ENCODE results near the gene SH2D4B.

SH2D4B gene

DNA sequence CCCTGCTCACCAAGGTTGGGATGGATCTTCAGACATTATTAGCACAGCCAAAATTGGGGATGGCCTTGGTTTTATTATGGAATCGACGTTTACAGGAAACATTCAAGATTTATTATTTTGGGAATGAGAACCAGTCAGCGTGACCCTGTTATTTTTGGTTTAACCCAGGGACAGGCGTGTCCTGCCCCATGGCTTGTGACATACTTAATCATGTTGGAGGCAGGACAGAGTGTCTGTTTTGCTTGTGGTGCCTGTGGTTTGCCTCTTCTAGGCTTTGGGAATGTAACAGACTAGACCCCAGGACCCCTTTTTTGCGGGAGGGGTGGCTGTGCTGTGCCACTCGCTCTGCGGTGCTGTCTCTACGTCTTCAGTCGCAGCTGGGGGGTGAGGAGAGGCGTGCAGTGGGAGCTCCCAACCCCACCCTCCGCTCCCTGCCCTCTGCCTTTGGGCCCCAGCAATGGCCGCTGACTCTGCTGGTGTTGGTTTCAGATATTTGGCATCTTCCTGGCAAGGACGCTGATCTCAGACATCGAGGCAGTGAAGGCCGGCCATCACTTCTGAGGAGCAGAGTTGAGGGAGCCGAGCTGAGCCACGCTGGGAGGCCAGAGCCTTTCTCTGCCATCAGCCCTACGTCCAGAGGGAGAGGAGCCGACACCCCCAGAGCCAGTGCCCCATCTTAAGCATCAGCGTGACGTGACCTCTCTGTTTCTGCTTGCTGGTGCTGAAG lies 20.1 kb upstream of the SH2D4B start:
- no peaks in the 10 kb centered on the region for H3K36me3 ChIP-seq
- no peak for DNase-seq
- H3K27me3 ChIP-seq, result no peaks in the 10 kb centered on the region
- no peaks in the 10 kb centered on the region for H3K9me3 ChIP-seq
- H3K4me1 ChIP-seq, result no peaks in the 10 kb centered on the region
- no peak overlapping the region for H3K4me3 ChIP-seq (ENCODE audit: low read depth, low read length)
- TF ChIP-seq, protein P1, sequence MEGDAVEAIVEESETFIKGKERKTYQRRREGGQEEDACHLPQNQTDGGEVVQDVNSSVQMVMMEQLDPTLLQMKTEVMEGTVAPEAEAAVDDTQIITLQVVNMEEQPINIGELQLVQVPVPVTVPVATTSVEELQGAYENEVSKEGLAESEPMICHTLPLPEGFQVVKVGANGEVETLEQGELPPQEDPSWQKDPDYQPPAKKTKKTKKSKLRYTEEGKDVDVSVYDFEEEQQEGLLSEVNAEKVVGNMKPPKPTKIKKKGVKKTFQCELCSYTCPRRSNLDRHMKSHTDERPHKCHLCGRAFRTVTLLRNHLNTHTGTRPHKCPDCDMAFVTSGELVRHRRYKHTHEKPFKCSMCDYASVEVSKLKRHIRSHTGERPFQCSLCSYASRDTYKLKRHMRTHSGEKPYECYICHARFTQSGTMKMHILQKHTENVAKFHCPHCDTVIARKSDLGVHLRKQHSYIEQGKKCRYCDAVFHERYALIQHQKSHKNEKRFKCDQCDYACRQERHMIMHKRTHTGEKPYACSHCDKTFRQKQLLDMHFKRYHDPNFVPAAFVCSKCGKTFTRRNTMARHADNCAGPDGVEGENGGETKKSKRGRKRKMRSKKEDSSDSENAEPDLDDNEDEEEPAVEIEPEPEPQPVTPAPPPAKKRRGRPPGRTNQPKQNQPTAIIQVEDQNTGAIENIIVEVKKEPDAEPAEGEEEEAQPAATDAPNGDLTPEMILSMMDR (IDR thresholded peaks at IDR 0.05; ENCODE audit: low read depth, low read length), result no peak

DNA sequence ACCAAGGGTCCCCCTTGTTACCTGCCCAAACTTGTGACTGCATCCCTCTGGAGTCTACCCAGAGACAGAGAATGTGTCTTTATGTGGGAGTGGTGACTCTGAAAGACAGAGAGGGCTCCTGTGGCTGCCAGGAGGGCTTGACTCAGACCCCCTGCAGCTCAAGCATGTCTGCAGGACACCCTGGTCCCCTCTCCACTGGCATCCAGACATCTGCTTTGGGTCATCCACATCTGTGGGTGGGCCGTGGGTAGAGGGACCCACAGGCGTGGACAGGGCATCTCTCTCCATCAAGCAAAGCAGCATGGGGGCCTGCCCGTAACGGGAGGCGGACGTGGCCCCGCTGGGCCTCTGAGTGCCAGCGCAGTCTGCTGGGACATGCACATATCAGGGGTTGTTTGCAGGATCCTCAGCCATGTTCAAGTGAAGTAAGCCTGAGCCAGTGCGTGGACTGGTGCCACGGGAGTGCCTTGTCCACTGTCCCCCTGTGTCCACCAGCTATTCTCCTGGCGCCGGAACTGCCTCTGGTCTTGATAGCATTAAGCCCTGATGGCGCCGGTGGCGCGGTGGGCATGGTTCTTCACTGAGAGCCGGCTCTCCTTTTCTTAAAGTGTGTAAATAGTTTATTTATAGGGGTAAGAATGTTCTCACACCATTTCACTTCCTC lies 19.4 kb upstream of the SH2D4B start:
- no peaks in the 10 kb centered on the region for H3K36me3 ChIP-seq
- H3K4me1 ChIP-seq, result no peaks in the 10 kb centered on the region
- no peak for DNase-seq

GRCh38 chr10:80518807-80519360 lies 18.8 kb upstream of the SH2D4B start:
- Histone ChIP-seq H3K9me3 (no peaks in the 10 kb centered on the region), H3K4me3 (ENCODE audit: low read depth, low read length) (no peak overlapping the region), H3K36me3 (no peaks in the 10 kb centered on the region), H3K4me1 (no peaks in the 10 kb centered on the region), H3K27me3 (no peaks in the 10 kb centered on the region)
- TF ChIP-seq, protein P1 (IDR thresholded peaks at IDR 0.05; ENCODE audit: low read depth, low read length), result no peak
- DNase-seq, result no peak

More for the DNA sequence above, 19.4 kb upstream of the SH2D4B start:
- TF ChIP-seq, protein P1 (IDR thresholded peaks at IDR 0.05; ENCODE audit: low read depth, low read length), result no peak
- Histone ChIP-seq H3K27me3 (no peaks in the 10 kb centered on the region), H3K4me3 (ENCODE audit: low read depth, low read length) (no peak overlapping the region), H3K9me3 (no peaks in the 10 kb centered on the region)

GRCh38 chr10:80519936-80520650 lies 17.6 kb upstream of the SH2D4B start:
- Histone ChIP-seq H3K4me1 (no peaks in the 10 kb centered on the region), H3K36me3 (no peaks in the 10 kb centered on the region), H3K27me3 (no peaks in the 10 kb centered on the region), H3K4me3 (ENCODE audit: low read depth, low read length) (no peak overlapping the region), H3K9me3 (no peaks in the 10 kb centered on the region)
- TF ChIP-seq, protein P1 (IDR thresholded peaks at IDR 0.05; ENCODE audit: low read depth, low read length), result no peak
- DNase-seq, result no peak

DNA sequence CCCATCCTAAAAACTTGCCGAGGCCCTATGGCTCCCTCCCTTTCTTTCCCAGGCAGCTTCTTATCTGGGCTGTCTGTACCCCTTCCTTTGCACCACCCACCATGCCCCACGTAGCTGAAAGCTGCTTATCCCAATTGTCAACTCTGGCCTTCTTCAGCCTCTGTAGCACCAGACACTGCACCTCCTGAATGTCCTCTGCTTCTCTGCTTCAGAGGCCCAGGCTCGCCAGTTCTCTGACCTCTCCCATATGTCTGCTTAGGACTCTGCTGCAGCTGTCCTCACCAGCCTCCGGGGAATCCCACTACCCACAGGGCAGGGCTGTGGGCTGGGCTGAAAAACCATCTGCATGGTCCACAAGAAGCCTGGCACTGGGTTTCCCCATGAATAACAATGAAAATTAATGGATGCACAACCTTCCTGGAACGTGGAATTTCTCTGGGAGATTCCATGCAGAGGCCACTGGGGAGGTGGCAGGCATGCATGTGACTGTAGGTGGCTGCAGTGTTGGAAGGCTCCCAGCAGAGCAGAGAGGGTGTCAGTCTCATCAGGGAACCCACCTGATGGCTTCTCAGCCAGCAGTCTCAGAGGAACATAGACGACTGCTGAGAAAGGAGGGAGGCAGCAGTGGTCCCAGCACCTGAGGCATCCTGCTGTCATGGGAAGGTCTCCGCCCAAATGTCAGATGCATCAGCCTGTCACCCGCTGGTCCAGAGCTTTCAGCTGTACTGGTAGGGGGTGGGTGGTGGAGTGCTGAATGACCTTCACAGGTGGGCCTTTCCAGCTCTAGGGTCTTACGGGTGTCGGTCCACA lies 16.8 kb upstream of the SH2D4B start:
- no peak for DNase-seq
- no peaks in the 10 kb centered on the region for H3K9me3 ChIP-seq
- no peaks in the 10 kb centered on the region for H3K4me1 ChIP-seq
- no peak overlapping the region for H3K4me3 ChIP-seq (ENCODE audit: low read depth, low read length)
- no peaks in the 10 kb centered on the region for H3K27me3 ChIP-seq
- no peaks in the 10 kb centered on the region for H3K36me3 ChIP-seq
- TF ChIP-seq, protein P1 (IDR thresholded peaks at IDR 0.05; ENCODE audit: low read depth, low read length), result no peak

All from BE2C (cell line).